Chondrocyte (in vitro differentiated cells): ENCODE data around the gene PRADC1. TPM values are rescaled to one million over a fixed set of nuclear protein-coding genes. Genes with fewer than 3 reads are reported as not detected.
"Not testable (repeated sequence)": the region's sequence is repeated elsewhere in the genome, so short reads cannot be mapped to it uniquely, and the experiment has no call there.

Source experiments
- DNase-seq: peaks from one replicate; pipeline ENCODE4 v3.0.0; 2021; ENCODE audit warnings: mixed read lengths, low spot score
- H3K27ac Mint-ChIP-seq: one replicate; pipeline ENCODE4 v1.8.0; 2021; ENCODE audit warnings: mild to moderate bottlenecking, moderate library complexity, mixed read lengths; ENCODE audit not compliant: unreplicated experiment
- H3K27me3 Mint-ChIP-seq: 2 replicates; pipeline ENCODE4 v1.8.0; 2021; ENCODE audit warnings: low read depth, mixed read lengths
- H3K36me3 Mint-ChIP-seq: 2 replicates; pipeline ENCODE4 v1.8.0; 2021; ENCODE audit warnings: low read depth, mixed read lengths
- H3K4me1 Mint-ChIP-seq: 2 replicates; pipeline ENCODE4 v1.8.0; 2021; ENCODE audit warnings: low read depth, mild to moderate bottlenecking, mixed read lengths
- H3K4me3 Mint-ChIP-seq: one replicate; pipeline ENCODE4 v1.8.0; 2021; ENCODE audit warnings: mild to moderate bottlenecking, moderate library complexity, mixed read lengths; ENCODE audit not compliant: unreplicated experiment
- H3K9me3 Mint-ChIP-seq: 2 replicates; pipeline ENCODE4 v1.8.0; 2021; ENCODE audit warnings: low read depth, mixed read lengths
- total RNA-seq: library from RNA; stranded (reverse); gene quantifications from 3 replicates; pipeline ENCODE4 v1.2.1, GENCODE V29; 2021
- TF ChIP-seq, protein P1 (sequence below): fragments of 200-600 bp; sonication (generic); IDR thresholded peaks from 2 replicates; pipeline ENCODE4 v1.5.0; 2021; ENCODE audit warnings: antibody characterized with exemption, mild to moderate bottlenecking, moderate library complexity

The PRADC1 gene
- total RNA-seq, 1 donor from 2014 or later: 21.7 TPM

DNA sequence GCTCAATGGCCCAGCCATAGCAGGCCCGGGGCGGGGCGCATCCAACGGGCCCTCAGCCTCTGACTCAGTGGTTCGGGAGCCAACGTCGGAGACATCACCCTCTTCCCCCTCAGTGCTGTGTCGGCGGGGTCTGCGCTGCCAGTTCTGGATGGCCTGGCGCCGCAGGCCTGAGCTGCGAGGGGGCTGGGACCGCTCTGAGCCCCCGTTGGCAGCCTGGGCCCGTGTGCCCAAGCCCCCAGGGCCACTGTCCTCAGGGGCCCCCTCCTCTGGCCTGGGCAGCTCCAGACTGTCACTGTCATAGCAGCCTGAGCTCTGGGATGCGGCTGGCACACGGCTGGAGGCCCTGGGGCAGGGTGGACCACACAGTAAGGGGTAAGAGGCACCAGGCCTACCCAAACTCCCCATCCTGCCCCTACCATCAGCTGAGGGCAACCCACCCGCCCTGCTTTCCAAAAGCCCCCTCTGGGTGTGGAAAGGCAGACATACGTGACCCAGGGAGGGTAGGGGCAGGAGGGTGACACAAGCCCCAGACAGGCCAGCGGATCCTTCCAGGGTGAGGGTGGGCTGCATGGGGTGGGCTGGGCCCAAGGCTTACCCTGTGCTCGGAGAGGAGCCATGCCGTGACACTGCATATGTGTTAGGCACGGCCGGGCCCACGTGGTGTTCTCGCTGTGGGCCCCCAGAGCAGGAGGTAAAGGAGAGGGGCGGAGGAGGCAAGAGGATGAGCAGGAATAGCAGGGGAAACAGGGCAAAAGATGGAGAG is 32.4 kb upstream of the PRADC1 start:
- H3K36me3 Mint-ChIP-seq: peaks cover 7% of the 10 kb centered on the region
- TF ChIP-seq, protein P1, sequence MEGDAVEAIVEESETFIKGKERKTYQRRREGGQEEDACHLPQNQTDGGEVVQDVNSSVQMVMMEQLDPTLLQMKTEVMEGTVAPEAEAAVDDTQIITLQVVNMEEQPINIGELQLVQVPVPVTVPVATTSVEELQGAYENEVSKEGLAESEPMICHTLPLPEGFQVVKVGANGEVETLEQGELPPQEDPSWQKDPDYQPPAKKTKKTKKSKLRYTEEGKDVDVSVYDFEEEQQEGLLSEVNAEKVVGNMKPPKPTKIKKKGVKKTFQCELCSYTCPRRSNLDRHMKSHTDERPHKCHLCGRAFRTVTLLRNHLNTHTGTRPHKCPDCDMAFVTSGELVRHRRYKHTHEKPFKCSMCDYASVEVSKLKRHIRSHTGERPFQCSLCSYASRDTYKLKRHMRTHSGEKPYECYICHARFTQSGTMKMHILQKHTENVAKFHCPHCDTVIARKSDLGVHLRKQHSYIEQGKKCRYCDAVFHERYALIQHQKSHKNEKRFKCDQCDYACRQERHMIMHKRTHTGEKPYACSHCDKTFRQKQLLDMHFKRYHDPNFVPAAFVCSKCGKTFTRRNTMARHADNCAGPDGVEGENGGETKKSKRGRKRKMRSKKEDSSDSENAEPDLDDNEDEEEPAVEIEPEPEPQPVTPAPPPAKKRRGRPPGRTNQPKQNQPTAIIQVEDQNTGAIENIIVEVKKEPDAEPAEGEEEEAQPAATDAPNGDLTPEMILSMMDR: no peak
- no peaks in the 10 kb centered on the region for H3K9me3 Mint-ChIP-seq
- H3K4me1 Mint-ChIP-seq: peaks cover 5% of the 10 kb centered on the region
- DNase-seq: no peak
- no peak overlapping the region for H3K27ac Mint-ChIP-seq
- peaks cover 24% of the 10 kb centered on the region for H3K27me3 Mint-ChIP-seq
- H3K4me3 Mint-ChIP-seq: no peak overlapping the region

DNA sequence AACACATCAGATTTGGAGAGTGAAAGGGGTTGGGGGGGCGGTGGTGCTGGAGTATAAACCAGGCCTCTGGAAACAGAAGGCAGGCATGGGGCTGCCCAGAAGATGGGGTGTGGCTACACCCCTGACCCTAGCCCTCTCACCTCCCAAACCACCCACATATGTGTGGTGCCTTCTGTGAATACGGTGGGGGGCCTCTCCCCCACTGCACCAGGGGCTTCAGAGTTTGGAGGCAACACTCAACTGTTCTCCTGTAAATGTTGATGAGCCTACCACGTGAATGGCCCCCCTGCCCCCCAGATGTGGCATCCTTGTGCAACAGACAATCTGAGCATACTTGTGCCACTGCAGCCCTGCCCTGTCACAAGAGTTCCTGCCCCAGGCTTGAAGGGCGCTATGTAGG is 31.7 kb upstream of the PRADC1 start:
- no peak for DNase-seq
- Mint-ChIP-seq H3K27me3 (peaks cover 17% of the 10 kb centered on the region), H3K36me3 (peaks cover 6% of the 10 kb centered on the region), H3K4me1 (peaks cover 5% of the 10 kb centered on the region), H3K4me3 (no peak overlapping the region), H3K9me3 (no peaks in the 10 kb centered on the region), H3K27ac (no peak overlapping the region)
- TF ChIP-seq, protein P1: no peak

DNA sequence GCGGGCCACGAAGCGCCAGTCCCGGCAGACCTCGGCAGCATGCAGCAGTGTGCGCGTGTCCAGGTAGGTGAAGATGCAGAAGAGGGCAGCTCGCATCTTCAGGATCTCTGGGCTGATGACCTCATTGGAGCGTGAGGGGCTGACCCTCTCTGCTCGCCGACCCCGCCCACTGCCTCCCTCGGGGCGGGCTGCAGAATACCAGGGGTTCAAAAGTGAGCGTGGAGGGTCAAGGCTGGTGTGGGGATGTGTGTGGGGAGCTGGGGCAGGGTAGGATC is 31.2 kb upstream of the PRADC1 start:
- H3K27ac Mint-ChIP-seq: no peak overlapping the region
- H3K4me1 Mint-ChIP-seq: peaks cover 5% of the 10 kb centered on the region
- TF ChIP-seq, protein P1: no peak
- H3K27me3 Mint-ChIP-seq: peaks cover 17% of the 10 kb centered on the region
- H3K36me3 Mint-ChIP-seq: peaks cover 6% of the 10 kb centered on the region
- no peak overlapping the region for H3K4me3 Mint-ChIP-seq
- DNase-seq: no peak
- H3K9me3 Mint-ChIP-seq: no peaks in the 10 kb centered on the region

DNA sequence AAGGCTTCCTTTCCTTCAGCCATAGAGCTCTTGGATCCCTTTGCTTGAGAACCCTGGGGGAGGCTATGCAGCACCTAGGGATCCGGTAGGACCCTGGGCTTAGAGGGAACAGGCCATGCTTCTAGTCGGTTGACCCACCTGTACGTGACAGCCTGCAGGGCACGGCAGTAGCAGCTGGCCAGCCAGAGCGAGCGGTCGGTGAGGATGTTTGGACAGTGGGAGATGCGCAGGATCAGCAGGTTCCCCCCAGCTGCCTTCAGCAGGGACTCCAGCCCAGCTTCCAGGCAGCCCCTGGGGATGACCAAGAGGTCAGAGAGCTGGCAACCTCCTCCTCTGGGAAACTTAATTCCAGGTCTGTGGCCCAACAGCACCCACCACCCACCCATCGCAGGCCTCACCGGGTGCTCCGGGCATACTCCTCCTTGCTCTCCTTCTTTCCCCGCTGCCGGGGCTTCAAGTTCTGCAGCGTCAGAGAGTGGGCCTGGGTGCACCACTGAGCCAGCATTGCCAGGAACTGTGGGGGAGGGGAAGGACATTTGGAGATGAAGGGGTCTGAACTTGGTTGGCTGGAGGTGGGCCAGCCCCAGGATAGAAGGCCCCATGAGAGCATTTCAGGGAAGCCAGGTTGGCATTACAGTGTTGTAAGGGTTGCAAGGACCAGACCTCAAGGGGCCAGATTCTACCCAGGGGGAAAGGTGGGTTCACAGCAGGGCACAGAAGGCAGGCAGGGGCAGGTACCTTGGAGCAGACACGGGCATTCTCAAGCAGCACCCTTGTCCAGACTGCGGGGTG is 30.7 kb upstream of the PRADC1 start:
- H3K4me1 Mint-ChIP-seq: peaks cover 4% of the 10 kb centered on the region

DNA sequence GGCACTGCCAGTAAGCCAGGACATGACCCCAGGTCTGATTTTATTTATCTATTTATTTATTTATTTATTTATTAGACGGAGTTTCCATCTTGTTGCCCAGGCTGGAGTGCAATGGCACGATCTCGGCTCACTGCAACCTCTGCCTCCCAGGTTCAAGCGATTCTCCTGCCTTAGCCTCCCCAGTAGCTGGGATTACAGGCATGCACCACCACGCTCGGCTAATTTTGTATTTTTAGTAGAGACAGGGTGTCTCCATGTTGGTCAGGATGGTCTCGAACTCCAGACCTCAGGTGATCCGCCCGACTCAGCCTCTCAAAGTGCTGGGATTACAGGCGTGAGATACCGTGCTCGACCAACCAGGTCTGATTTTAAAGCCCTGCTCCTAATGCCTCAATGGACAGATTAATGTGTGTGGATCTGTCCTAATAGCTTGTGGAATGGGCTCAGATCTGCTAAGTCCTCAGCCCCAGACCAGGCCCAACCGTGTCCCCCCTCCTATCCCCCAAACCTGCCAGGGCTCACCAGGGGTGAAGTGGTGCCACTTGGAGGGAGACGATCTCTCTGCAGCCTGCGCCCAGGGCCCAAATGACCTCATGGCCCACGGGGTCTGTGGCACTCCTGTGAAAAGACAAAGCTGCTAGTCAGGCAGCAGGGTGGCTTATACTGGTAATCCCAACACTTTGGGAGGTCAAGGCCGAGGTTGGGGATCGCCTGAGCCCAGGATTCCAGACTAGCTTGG is 29.8 kb upstream of the PRADC1 start:
- not testable (repeated sequence) for H3K36me3 Mint-ChIP-seq, H3K4me3 Mint-ChIP-seq, H3K9me3 Mint-ChIP-seq, H3K4me1 Mint-ChIP-seq, H3K27me3 Mint-ChIP-seq, H3K27ac Mint-ChIP-seq, DNase-seq

More for the DNA sequence above, 30.7 kb upstream of the PRADC1 start:
- Mint-ChIP-seq H3K9me3 (no peaks in the 10 kb centered on the region), H3K36me3 (peaks cover 6% of the 10 kb centered on the region), H3K27ac (no peak overlapping the region), H3K27me3 (peaks cover 16% of the 10 kb centered on the region), H3K4me3 (no peak overlapping the region)
- DNase-seq: no peak
- TF ChIP-seq, protein P1: no peak
